ENCODE measurements around the gene CCDC18.
A peak's percentile ranks its signal among the peaks of the same experiment; 100 is the strongest.

Gene CCDC18

DNA sequence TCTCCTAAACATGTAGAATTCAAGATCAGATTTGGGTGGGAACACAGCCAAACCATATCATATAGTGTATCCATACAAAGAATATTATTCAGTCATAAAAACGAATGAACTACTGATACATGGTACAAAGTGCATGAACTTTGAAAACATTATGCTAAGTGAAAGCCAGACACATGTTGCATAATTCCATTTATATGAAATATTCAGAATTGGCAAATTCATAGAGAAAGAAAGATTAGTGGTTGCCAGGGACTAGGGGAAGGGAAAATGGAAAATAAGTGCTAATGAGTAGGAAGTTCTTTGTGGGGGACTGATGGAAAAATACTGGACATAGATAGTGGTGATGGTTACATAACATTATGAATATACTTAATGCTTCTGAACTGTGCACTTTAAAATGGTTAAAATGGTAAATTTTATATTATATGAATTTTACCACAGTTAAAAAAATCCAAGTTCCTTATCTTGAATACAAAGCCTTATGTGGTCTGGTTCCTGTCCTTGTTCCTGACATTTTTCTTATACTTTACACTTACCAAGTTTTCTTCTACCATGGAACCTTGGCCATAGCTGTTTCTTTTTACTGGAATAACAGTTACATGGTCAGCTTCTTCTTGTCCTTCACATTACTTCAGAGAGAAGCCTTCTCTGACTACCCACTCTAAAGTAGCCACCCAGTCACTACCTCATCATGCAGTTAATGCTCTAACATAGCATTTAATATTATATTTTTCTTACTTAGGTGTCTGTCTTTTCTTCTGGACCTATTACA, 64.0 kb downstream of the CCDC18 start:
- in situ Hi-C loops (cut with HindIII; ENCODE audit: low sequenced_read_pairs) = no loop called here
- H3K4me3 ChIP-seq (ENCODE audit: low read depth, low read length) = no peak overlapping the region
- TF ChIP-seq, protein P1, sequence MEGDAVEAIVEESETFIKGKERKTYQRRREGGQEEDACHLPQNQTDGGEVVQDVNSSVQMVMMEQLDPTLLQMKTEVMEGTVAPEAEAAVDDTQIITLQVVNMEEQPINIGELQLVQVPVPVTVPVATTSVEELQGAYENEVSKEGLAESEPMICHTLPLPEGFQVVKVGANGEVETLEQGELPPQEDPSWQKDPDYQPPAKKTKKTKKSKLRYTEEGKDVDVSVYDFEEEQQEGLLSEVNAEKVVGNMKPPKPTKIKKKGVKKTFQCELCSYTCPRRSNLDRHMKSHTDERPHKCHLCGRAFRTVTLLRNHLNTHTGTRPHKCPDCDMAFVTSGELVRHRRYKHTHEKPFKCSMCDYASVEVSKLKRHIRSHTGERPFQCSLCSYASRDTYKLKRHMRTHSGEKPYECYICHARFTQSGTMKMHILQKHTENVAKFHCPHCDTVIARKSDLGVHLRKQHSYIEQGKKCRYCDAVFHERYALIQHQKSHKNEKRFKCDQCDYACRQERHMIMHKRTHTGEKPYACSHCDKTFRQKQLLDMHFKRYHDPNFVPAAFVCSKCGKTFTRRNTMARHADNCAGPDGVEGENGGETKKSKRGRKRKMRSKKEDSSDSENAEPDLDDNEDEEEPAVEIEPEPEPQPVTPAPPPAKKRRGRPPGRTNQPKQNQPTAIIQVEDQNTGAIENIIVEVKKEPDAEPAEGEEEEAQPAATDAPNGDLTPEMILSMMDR (IDR thresholded peaks at IDR 0.05; ENCODE audit: low read depth, low read length, missing control alignments) = no peak
- DNase-seq (ENCODE audit: low read depth) = no peak

DNA sequence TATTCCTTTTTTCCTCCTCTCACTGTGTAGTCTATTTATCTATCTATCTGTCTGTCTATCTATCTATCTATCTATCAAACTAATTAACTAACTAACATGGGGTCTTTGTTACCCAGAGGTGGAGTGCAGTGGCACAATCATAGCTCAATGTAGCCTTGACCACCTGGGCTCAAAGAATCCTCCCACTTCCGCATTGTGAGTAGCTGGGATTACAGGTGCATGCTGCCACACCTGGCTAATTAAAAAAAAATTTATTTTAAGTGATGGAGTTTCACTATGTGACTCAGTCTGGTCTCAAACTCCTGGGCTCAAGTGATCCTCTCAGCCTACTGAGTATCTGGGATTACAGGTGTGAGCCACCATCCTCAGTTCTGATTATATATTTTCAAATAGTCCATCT, 71.4 kb downstream of the CCDC18 start:
- no peak for DNase-seq (ENCODE audit: low read depth)
- TF ChIP-seq, protein P1 (IDR thresholded peaks at IDR 0.05; ENCODE audit: low read depth, low read length, missing control alignments) = no peak
- H3K4me3 ChIP-seq (ENCODE audit: low read depth, low read length) = no peak overlapping the region
- in situ Hi-C loops (cut with HindIII; ENCODE audit: low sequenced_read_pairs) = no loop called here

DNA sequence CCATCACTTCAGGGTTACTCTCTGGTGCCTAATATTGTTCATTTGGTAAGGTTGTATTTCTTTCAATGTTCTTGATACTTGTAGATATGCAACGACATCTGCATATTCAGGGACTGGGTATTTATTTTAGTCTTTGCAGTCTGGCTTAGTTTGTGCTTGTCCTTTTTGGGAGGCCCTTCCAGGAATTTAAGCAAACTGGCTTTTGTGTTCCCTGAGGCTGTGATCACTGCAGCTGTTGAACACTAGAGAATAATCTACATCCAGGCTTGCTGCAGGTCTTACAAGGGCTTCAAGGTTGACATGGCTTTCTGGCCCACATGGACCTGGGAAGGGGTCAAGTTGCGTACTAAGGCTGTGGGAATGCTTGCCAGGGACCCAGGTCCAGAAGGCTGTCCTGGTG, 72.1 kb downstream of the CCDC18 start:
- TF ChIP-seq, protein P1 (IDR thresholded peaks at IDR 0.05; ENCODE audit: low read depth, low read length, missing control alignments) = no peak
- in situ Hi-C loops (cut with HindIII; ENCODE audit: low sequenced_read_pairs) = no loop called here
- DNase-seq (ENCODE audit: low read depth) = no peak
- no peak overlapping the region for H3K4me3 ChIP-seq (ENCODE audit: low read depth, low read length)

DNA sequence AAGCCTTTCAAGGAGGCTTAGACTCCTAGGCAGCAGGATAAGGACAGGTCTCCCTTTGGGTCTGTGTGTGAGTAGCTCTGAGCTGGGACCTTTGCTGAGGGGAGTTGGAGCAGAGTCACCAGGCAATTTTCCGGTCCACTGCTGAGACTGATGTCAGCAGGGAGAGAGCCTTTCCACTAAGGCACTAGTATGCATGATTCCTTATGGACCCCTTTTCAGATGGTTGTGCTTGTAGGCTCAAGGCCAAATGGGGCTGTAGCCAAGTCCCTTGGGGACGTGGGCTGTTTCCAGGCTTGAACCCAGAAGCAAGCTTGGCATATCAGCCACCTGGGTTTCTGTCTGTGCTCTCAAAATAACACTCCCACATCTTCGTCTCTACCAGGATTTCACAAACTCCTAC, 73.0 kb downstream of the CCDC18 start:
- TF ChIP-seq, protein P1 (IDR thresholded peaks at IDR 0.05; ENCODE audit: low read depth, low read length, missing control alignments) = no peak
- no peak overlapping the region for H3K4me3 ChIP-seq (ENCODE audit: low read depth, low read length)
- in situ Hi-C loops (cut with HindIII; ENCODE audit: low sequenced_read_pairs) = no loop called here
- DNase-seq (ENCODE audit: low read depth) = no peak

DNA sequence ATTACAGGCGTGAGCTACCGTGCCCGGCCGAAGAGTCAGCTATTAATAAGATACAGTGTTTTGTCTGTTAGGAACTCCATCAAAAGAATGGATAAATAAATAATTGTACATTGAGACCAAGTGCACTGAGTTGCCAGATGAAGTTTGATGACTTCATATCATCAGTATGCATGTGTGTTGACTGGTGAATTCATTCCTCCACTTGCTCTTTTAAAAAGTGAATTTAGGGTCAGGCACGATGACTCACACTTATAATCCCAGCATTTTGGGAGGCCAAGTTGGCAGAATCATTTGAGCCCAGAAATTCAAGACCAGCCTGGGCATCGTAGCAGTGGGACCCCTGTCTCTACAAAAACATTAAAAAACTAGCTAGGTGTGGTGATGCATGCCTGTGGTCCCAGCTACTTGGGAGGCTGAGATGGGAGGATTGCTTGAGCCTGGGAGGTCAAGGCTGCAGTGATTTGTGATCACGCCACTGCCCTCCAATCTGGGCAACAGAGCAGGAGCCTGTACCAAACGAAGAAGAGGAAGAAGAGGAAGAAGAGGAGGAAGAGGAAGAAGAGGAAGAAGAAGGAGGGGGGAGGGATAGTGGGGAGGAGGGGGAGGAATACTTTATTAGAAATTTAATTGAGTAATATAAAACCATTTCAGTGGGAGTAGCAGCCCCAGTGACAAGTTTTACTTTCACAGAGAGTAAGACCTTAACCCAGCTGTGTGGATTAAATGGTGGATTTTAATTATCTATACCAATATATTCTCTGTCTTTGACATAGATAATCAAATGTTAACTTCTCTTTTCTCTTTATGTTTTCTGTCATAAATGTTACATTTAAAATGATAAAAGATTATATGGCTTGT, 74.9 kb downstream of the CCDC18 start:
- TF ChIP-seq, protein P1 (IDR thresholded peaks at IDR 0.05; ENCODE audit: low read depth, low read length, missing control alignments) = no peak
- no peak overlapping the region for H3K4me3 ChIP-seq (ENCODE audit: low read depth, low read length)
- in situ Hi-C loops (cut with HindIII; ENCODE audit: low sequenced_read_pairs) = no loop called here
- peak; percentile 45 for DNase-seq (ENCODE audit: low read depth)

DNA sequence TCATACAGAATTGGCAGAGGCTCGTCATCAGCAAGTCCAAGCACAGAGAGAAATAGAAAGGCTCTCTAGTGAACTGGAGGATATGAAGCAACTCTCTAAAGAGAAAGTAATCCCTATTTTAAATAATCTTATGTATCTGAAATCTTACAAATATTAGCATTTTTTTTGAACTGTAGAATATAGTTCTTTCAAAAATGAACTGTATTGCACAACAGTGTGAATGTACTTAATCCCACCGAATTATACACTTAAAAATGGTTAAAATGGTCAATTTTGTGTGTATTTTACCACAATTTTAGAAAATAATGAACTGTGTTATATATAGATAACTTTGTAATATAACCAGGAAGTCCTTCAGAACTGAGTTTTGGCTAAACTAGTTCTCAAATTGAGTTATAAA, 75.9 kb downstream of the CCDC18 start:
- TF ChIP-seq, protein P1 (IDR thresholded peaks at IDR 0.05; ENCODE audit: low read depth, low read length, missing control alignments) = no peak
- in situ Hi-C loops (cut with HindIII; ENCODE audit: low sequenced_read_pairs) = no loop called here
- no peak overlapping the region for H3K4me3 ChIP-seq (ENCODE audit: low read depth, low read length)
- no peak for DNase-seq (ENCODE audit: low read depth)
